Neural cell (in vitro differentiated cells): ENCODE measurements around the gene MACROH2A2. TPM values are rescaled to one million over a fixed set of nuclear protein-coding genes. Genes with fewer than 3 reads are reported as not detected.
A peak's percentile ranks its signal among the peaks of the same experiment; 100 is the strongest.

Experiments
- H2AFZ ChIP-seq: fragments of 200-600, 300-800 bp; sonication (generic), shearing (Covaris generic); 2 replicates; pipeline ENCODE4 v1.6.0; 2014; ENCODE audit warnings: low read depth, mild to moderate bottlenecking, antibody characterized with exemption, low read length, moderate library complexity
- H3F3A ChIP-seq: fragments of 200-600 bp; shearing (Covaris generic); 2 replicates; pipeline ENCODE4 v1.6.1; 2016; ENCODE audit warnings: mild to moderate bottlenecking, moderate library complexity, mixed read lengths, antibody characterized with exemption, low read length; ENCODE audit not compliant: insufficient read depth, poor library complexity, severe bottlenecking
- H3K27ac ChIP-seq: fragments of 200-600, 300-800 bp; sonication (generic), shearing (Covaris generic); 2 replicates; pipeline ENCODE4 v1.5.1; 2014; ENCODE audit warnings: mild to moderate bottlenecking, low read length, moderate library complexity
- H3K27me3 ChIP-seq: fragments of 300-800, 200-600 bp; sonication (generic), shearing (Covaris generic); 2 replicates; pipeline ENCODE4 v1.6.0; 2014; ENCODE audit warnings: mild to moderate bottlenecking, low read depth, low read length, moderate library complexity; ENCODE audit not compliant: insufficient read depth
- H3K36me3 ChIP-seq: fragments of 300-800, 200-600 bp; sonication (generic), shearing (Covaris generic); 2 replicates; pipeline ENCODE4 v1.5.1; 2014; ENCODE audit warnings: mild to moderate bottlenecking, antibody characterized with exemption, low read length, moderate library complexity; ENCODE audit not compliant: insufficient read depth
- H3K4me2 ChIP-seq: fragments of 300-800, 200-600 bp; sonication (generic), shearing (Covaris generic); 2 replicates; pipeline ENCODE4 v1.6.0; 2014; ENCODE audit warnings: mild to moderate bottlenecking, low read length
- H3K4me3 ChIP-seq: fragments of 300-800, 200-600 bp; sonication (generic), shearing (Covaris generic); 2 replicates; pipeline ENCODE4 v1.5.1; 2014; ENCODE audit warnings: mild to moderate bottlenecking, low read length, moderate library complexity
- H3K79me2 ChIP-seq: fragments of 200-600 bp; shearing (Covaris generic); replicated peaks from 2 replicates; pipeline ENCODE4 v1.6.0; 2014; ENCODE audit warnings: mild to moderate bottlenecking, low read length, moderate library complexity; ENCODE audit not compliant: insufficient read depth
- H3K9ac ChIP-seq: fragments of 300-800, 200-600 bp; sonication (generic), shearing (Covaris generic); 2 replicates; pipeline ENCODE4 v1.6.1; 2016; ENCODE audit warnings: mild to moderate bottlenecking, low read length, mixed read lengths
- H3K9me2 ChIP-seq: fragments of 200-600 bp; shearing (Covaris generic); 2 replicates; pipeline ENCODE4 v1.6.1; 2016; ENCODE audit warnings: mild to moderate bottlenecking, low read length, mixed read lengths; ENCODE audit not compliant: insufficient read depth
- H3K9me3 ChIP-seq: fragments of 200-600, 300-800 bp; sonication (generic), shearing (Covaris generic); 2 replicates; pipeline ENCODE4 v1.6.1; 2016; ENCODE audit warnings: mild to moderate bottlenecking, mixed run types, low read length, moderate library complexity, mixed read lengths
- H4K20me1 ChIP-seq: fragments of 200-600 bp; shearing (Covaris generic); 2 replicates; pipeline ENCODE4 v1.6.1; 2016; ENCODE audit warnings: mild to moderate bottlenecking, mixed run types; ENCODE audit not compliant: insufficient read depth
- CTCF ChIP-seq: fragments of 450-650 bp; IDR thresholded peaks from 2 replicates; pipeline ENCODE4 v1.5.1; 2014; ENCODE audit warnings: antibody characterized with exemption, mild to moderate bottlenecking, moderate library complexity; ENCODE audit not compliant: poor library complexity, severe bottlenecking
- EP300 ChIP-seq: fragments of 450-650 bp; conservative IDR thresholded peaks from 2 replicates; pipeline ENCODE4 v1.6.1; 2014; ENCODE audit warnings: antibody characterized with exemption, mild to moderate bottlenecking, moderate library complexity; ENCODE audit not compliant: poor library complexity, severe bottlenecking
- polyA plus RNA-seq: library from polyadenylated mRNA; depleted of rRNA; stranded (reverse); fragments of >200 nt; gene quantifications from 2 replicates; pipeline ENCODE4 v1.2.3, GENCODE V29; 2014
- TF ChIP-seq, protein P1 (sequence below): IDR thresholded peaks from 2 replicates; pipeline ENCODE4 v1.6.1; 2012; ENCODE audit warnings: borderline replicate concordance

MACROH2A2 gene
- polyA plus RNA-seq, 1 donor from 2014 or later: 173 TPM

GRCh38 chr10:70055550-70055949 lies 2.9 kb downstream of the MACROH2A2 start:
- no peak overlapping the region for H3K9ac ChIP-seq
- no peak for TF ChIP-seq CTCF
- H3K9me2 ChIP-seq: no peaks in the 10 kb centered on the region
- no peaks in the 10 kb centered on the region for H4K20me1 ChIP-seq
- no peak overlapping the region for H3K27ac ChIP-seq
- H3K36me3 ChIP-seq: no peaks in the 10 kb centered on the region
- no peaks in the 10 kb centered on the region for H3F3A ChIP-seq
- peaks cover 88% of the 10 kb centered on the region for H3K79me2 ChIP-seq
- peak overlapping the region; percentile 90 for H3K4me3 ChIP-seq
- no peak overlapping the region for H3K4me2 ChIP-seq
- H2AFZ ChIP-seq: no peak overlapping the region
- no peaks in the 10 kb centered on the region for H3K9me3 ChIP-seq
- no peaks in the 10 kb centered on the region for H3K27me3 ChIP-seq

- H3K9me3 ChIP-seq: no peaks in the 10 kb centered on the region
- no peaks in the 10 kb centered on the region for H3K36me3 ChIP-seq
- TF ChIP-seq, protein P1, sequence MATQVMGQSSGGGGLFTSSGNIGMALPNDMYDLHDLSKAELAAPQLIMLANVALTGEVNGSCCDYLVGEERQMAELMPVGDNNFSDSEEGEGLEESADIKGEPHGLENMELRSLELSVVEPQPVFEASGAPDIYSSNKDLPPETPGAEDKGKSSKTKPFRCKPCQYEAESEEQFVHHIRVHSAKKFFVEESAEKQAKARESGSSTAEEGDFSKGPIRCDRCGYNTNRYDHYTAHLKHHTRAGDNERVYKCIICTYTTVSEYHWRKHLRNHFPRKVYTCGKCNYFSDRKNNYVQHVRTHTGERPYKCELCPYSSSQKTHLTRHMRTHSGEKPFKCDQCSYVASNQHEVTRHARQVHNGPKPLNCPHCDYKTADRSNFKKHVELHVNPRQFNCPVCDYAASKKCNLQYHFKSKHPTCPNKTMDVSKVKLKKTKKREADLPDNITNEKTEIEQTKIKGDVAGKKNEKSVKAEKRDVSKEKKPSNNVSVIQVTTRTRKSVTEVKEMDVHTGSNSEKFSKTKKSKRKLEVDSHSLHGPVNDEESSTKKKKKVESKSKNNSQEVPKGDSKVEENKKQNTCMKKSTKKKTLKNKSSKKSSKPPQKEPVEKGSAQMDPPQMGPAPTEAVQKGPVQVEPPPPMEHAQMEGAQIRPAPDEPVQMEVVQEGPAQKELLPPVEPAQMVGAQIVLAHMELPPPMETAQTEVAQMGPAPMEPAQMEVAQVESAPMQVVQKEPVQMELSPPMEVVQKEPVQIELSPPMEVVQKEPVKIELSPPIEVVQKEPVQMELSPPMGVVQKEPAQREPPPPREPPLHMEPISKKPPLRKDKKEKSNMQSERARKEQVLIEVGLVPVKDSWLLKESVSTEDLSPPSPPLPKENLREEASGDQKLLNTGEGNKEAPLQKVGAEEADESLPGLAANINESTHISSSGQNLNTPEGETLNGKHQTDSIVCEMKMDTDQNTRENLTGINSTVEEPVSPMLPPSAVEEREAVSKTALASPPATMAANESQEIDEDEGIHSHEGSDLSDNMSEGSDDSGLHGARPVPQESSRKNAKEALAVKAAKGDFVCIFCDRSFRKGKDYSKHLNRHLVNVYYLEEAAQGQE: no peak
- peaks cover 89% of the 10 kb centered on the region for H3K79me2 ChIP-seq
- no peak overlapping the region for H3K4me3 ChIP-seq
- no peaks in the 10 kb centered on the region for H3K9me2 ChIP-seq
- H3K9ac ChIP-seq: no peak overlapping the region
- H3K4me2 ChIP-seq: no peak overlapping the region
- no peak overlapping the region for H2AFZ ChIP-seq
- H3K27ac ChIP-seq: no peak overlapping the region
- no peaks in the 10 kb centered on the region for H4K20me1 ChIP-seq
- no peaks in the 10 kb centered on the region for H3F3A ChIP-seq
- H3K27me3 ChIP-seq: no peaks in the 10 kb centered on the region
Measured at GRCh38 chr10:70057306-70057705, 4.7 kb downstream of the MACROH2A2 start.

GRCh38 chr10:70060389-70060788 lies 7.7 kb downstream of the MACROH2A2 start:
- H3K4me2 ChIP-seq: no peak overlapping the region
- H3K27me3 ChIP-seq: no peaks in the 10 kb centered on the region
- peaks cover 3% of the 10 kb centered on the region for H3K36me3 ChIP-seq
- TF ChIP-seq, protein P1: no peak
- TF ChIP-seq EP300: no peak
- H4K20me1 ChIP-seq: no peaks in the 10 kb centered on the region
- no peaks in the 10 kb centered on the region for H3K9me2 ChIP-seq
- H3K9me3 ChIP-seq: no peaks in the 10 kb centered on the region
- H3K79me2 ChIP-seq: peaks cover 87% of the 10 kb centered on the region
- no peak overlapping the region for H3K9ac ChIP-seq
- H3K4me3 ChIP-seq: no peak overlapping the region
- no peak overlapping the region for H3K27ac ChIP-seq
- no peaks in the 10 kb centered on the region for H3F3A ChIP-seq
- no peak overlapping the region for H2AFZ ChIP-seq
